Loucy (cell line): ENCODE results near the gene DPP4.
"Not testable (repeated sequence)": the region's sequence is repeated elsewhere in the genome, so short reads cannot be mapped to it uniquely, and the experiment has no call there.

Source experiments
- H2AFZ ChIP-seq: fragments of 200-600 bp; sonication (generic); 2 replicates; pipeline ENCODE4 v1.6.0; 2016; ENCODE audit warnings: antibody characterized with exemption, mild to moderate bottlenecking, low read length, moderate library complexity
- H3F3A ChIP-seq: fragments of 200-600 bp; 2 replicates; pipeline ENCODE4 v1.6.0; 2016; ENCODE audit warnings: antibody characterized with exemption, low read depth, mild to moderate bottlenecking
- H3K27me3 ChIP-seq: fragments of 200-600 bp; sonication (generic); 2 replicates; pipeline ENCODE4 v1.6.1; 2014; ENCODE audit warnings: low read length, mild to moderate bottlenecking; ENCODE audit not compliant: insufficient read depth, poor library complexity, severe bottlenecking
- H3K36me3 ChIP-seq: fragments of 200-600 bp; sonication (generic); 2 replicates; pipeline ENCODE4 v1.6.1; 2016; ENCODE audit warnings: low read length; ENCODE audit not compliant: insufficient read depth
- H3K4me1 ChIP-seq: fragments of 200-600 bp; sonication (generic); 2 replicates; pipeline ENCODE4 v1.5.1; 2014; ENCODE audit warnings: low read length, mild to moderate bottlenecking; ENCODE audit not compliant: insufficient read depth, poor library complexity, severe bottlenecking
- H3K4me2 ChIP-seq: fragments of 200-600 bp; sonication (generic); 2 replicates; pipeline ENCODE4 v1.6.0; 2014; ENCODE audit warnings: antibody characterized with exemption, low read length, low read depth, mild to moderate bottlenecking; ENCODE audit not compliant: poor library complexity, severe bottlenecking
- H3K4me3 ChIP-seq: fragments of 200-600 bp; sonication (generic); 2 replicates; pipeline ENCODE4 v1.5.1; 2014; ENCODE audit warnings: low read length, mild to moderate bottlenecking, mixed read lengths; ENCODE audit not compliant: poor library complexity, severe bottlenecking
- H3K79me2 ChIP-seq: fragments of 200-600 bp; sonication (generic); 2 replicates; pipeline ENCODE4 v1.6.1; 2014; ENCODE audit warnings: low read length; ENCODE audit not compliant: insufficient read depth
- H3K9ac ChIP-seq: fragments of 200-600 bp; sonication (generic); 2 replicates; pipeline ENCODE4 v1.6.0; 2014; ENCODE audit warnings: mild to moderate bottlenecking, low read depth, low read length, moderate library complexity; ENCODE audit not compliant: poor library complexity, severe bottlenecking
- H3K9me2 ChIP-seq: fragments of 200-600 bp; sonication (generic); replicated peaks from 2 replicates; pipeline ENCODE4 v1.6.1; 2016; ENCODE audit warnings: low read depth, low read length, mixed read lengths
- H3K9me3 ChIP-seq: fragments of 200-600 bp; sonication (generic); 2 replicates; pipeline ENCODE4 v1.6.1; 2014; ENCODE audit warnings: mild to moderate bottlenecking, antibody characterized with exemption, low read length, low read depth; ENCODE audit not compliant: insufficient read depth
- H4K20me1 ChIP-seq: fragments of 200-600 bp; sonication (generic); 2 replicates; pipeline ENCODE4 v1.6.0; 2014; ENCODE audit warnings: antibody characterized with exemption, low read length, mild to moderate bottlenecking; ENCODE audit not compliant: insufficient read depth, poor library complexity, severe bottlenecking
- CTCF ChIP-seq: fragments of 200-600 bp; sonication (generic); conservative IDR thresholded peaks from 2 replicates; pipeline ENCODE4 v1.5.1; 2014; ENCODE audit warnings: mild to moderate bottlenecking, antibody characterized with exemption, low read length
- EZH2phosphoT487 ChIP-seq: fragments of 200-600 bp; IDR thresholded peaks from 2 replicates; pipeline ENCODE4 v1.6.1; 2018; ENCODE audit warnings: antibody characterized with exemption, mild to moderate bottlenecking, moderate library complexity, borderline replicate concordance

DPP4 gene

GRCh38 chr2:161981679-161982250 is 92.2 kb downstream of the DPP4 start:
- TF ChIP-seq CTCF: no peak
- no peak for TF ChIP-seq EZH2phosphoT487
- Histone ChIP-seq H3K79me2 (no peaks in the 10 kb centered on the region), H3K9me3 (no peaks in the 10 kb centered on the region), H3K36me3 (no peaks in the 10 kb centered on the region), H3K4me2 (no peak overlapping the region), H3K4me1 (peaks cover 13% of the 10 kb centered on the region), H3K4me3 (no peak overlapping the region), H3K9me2 (no peaks in the 10 kb centered on the region), H2AFZ (0 out of 2 replicates have a peak overlapping the region, but pooled peaks have one; percentile 31), H3K27me3 (no peaks in the 10 kb centered on the region), H4K20me1 (no peaks in the 10 kb centered on the region), H3F3A (no peaks in the 10 kb centered on the region), H3K9ac (no peak overlapping the region)

GRCh38 chr2:161980976-161981375 is 93.0 kb downstream of the DPP4 start:
- TF ChIP-seq CTCF (no peak), EZH2phosphoT487 (no peak)
- peaks cover 13% of the 10 kb centered on the region for H3K4me1 ChIP-seq
- H3K36me3 ChIP-seq: no peaks in the 10 kb centered on the region
- H2AFZ ChIP-seq: no peak overlapping the region
- H3K4me3 ChIP-seq: no peak overlapping the region
- no peaks in the 10 kb centered on the region for H3F3A ChIP-seq
- no peaks in the 10 kb centered on the region for H3K9me2 ChIP-seq
- no peaks in the 10 kb centered on the region for H3K27me3 ChIP-seq
- H4K20me1 ChIP-seq: no peaks in the 10 kb centered on the region
- H3K4me2 ChIP-seq: no peak overlapping the region
- no peaks in the 10 kb centered on the region for H3K79me2 ChIP-seq
- no peak overlapping the region for H3K9ac ChIP-seq
- no peaks in the 10 kb centered on the region for H3K9me3 ChIP-seq

- TF ChIP-seq CTCF (no peak), EZH2phosphoT487 (no peak)
- Histone ChIP-seq H4K20me1 (no peaks in the 10 kb centered on the region), H3K4me2 (peak overlapping the region; percentile 59), H3K27me3 (no peaks in the 10 kb centered on the region), H3K9ac (no peak overlapping the region), H3K79me2 (no peaks in the 10 kb centered on the region), H3F3A (no peaks in the 10 kb centered on the region), H3K9me2 (no peaks in the 10 kb centered on the region), H3K4me3 (no peak overlapping the region), H2AFZ (no peak overlapping the region), H3K36me3 (no peaks in the 10 kb centered on the region), H3K9me3 (no peaks in the 10 kb centered on the region), H3K4me1 (peaks cover 13% of the 10 kb centered on the region)
Measured at GRCh38 chr2:161979490-161979889, 94.5 kb downstream of the DPP4 start.

GRCh38 chr2:161977926-161978325 is 96.1 kb downstream of the DPP4 start:
- H3K4me2 ChIP-seq, H3K36me3 ChIP-seq, H4K20me1 ChIP-seq, H3K79me2 ChIP-seq, H3K27me3 ChIP-seq, H3K9ac ChIP-seq, H3K9me3 ChIP-seq, H2AFZ ChIP-seq, H3K9me2 ChIP-seq, H3F3A ChIP-seq, H3K4me3 ChIP-seq: not testable (repeated sequence)
- peaks cover 13% of the 10 kb centered on the region for H3K4me1 ChIP-seq
